A673 (cell line): ENCODE results near the gene AFF2. TPM values are rescaled to one million over a fixed set of nuclear protein-coding genes. Genes with fewer than 3 reads are reported as not detected.

Source experiments
- BruUV-seq: library from RNA; stranded (reverse); fragments of 400-500 nt; replicated peaks from 2 replicates; lab custom pipeline; 2021; lab: Mats Ljungman, UMichigan
- CTCF ChIA-PET: fragments of 300-600 bp; sonication (Branson Sonifier 250); formaldehyde crosslinking; loops from one replicate; lab custom pipeline; 2022; ENCODE audit warnings: antibody characterized with exemption; lab: Charles Lee
- POLR2A ChIA-PET: fragments of 300-600 bp; sonication (Branson Sonifier 250); formaldehyde crosslinking; loops from one replicate; lab custom pipeline; 2022; ENCODE audit warnings: antibody characterized with exemption; ENCODE audit not compliant: low non-redundant PET; lab: Charles Lee
- DNase-seq: peaks from one replicate; pipeline ENCODE4 v3.0.0-alpha.2; 2015; ENCODE audit warnings: low spot score
- H3K27ac ChIP-seq: fragments of 200-600 bp; sonication (generic); 2 replicates; pipeline ENCODE4 v1.5.1; 2016; ENCODE audit warnings: mixed run types, low read depth, mild to moderate bottlenecking, mixed read lengths, antibody characterized with exemption, low read length; ENCODE audit not compliant: poor library complexity, severe bottlenecking
- H3K27me3 ChIP-seq: fragments of 200-600 bp; sonication (generic); replicated peaks from 2 replicates; pipeline ENCODE4 v1.6.1; 2017; ENCODE audit warnings: mixed run types, low read depth, mild to moderate bottlenecking, mixed read lengths, antibody characterized with exemption, low read length; ENCODE audit not compliant: insufficient read depth, poor library complexity
- H3K36me3 ChIP-seq: fragments of 200-600 bp; sonication (generic); 2 replicates; pipeline ENCODE4 v1.6.1; 2016; ENCODE audit warnings: mixed run types, mild to moderate bottlenecking, mixed read lengths, antibody characterized with exemption, low read length; ENCODE audit not compliant: insufficient read depth, poor library complexity, severe bottlenecking
- H3K4me1 ChIP-seq: fragments of 200-600 bp; sonication (generic); 2 replicates; pipeline ENCODE4 v1.6.1; 2017; ENCODE audit warnings: mixed run types, mild to moderate bottlenecking, mixed read lengths, antibody characterized with exemption, low read length; ENCODE audit not compliant: insufficient read depth, poor library complexity, severe bottlenecking
- H3K4me3 ChIP-seq: fragments of 200-600 bp; sonication (generic); 2 replicates; pipeline ENCODE4 v1.5.1; 2016; ENCODE audit warnings: low read depth, mixed run types, mild to moderate bottlenecking, mixed read lengths, low read length; ENCODE audit not compliant: poor library complexity, severe bottlenecking
- H3K9me3 ChIP-seq: fragments of 200-600 bp; sonication (generic); 2 replicates; pipeline ENCODE4 v1.6.1; 2016; ENCODE audit warnings: mixed run types, low read depth, mild to moderate bottlenecking, mixed read lengths, antibody characterized with exemption, low read length; ENCODE audit not compliant: poor library complexity, severe bottlenecking
- CTCF ChIP-seq: fragments of 300-800, 200-600 bp; sonication (generic); conservative IDR thresholded peaks from 2 replicates; pipeline ENCODE4 v1.5.1; 2017; ENCODE audit warnings: low read depth, mild to moderate bottlenecking, antibody characterized with exemption, low read length, moderate library complexity, mixed read lengths
- EZH2 ChIP-seq: fragments of 200-600 bp; sonication (generic); IDR thresholded peaks from 2 replicates; pipeline ENCODE4 v1.6.1; 2017; ENCODE audit warnings: borderline replicate concordance, low read depth, mild to moderate bottlenecking, mixed read lengths, antibody characterized with exemption, low read length; ENCODE audit not compliant: poor library complexity, severe bottlenecking
- intact Hi-C: fragments of 100-400 bp; cut with micrococcal nuclease; formaldehyde crosslinking; loops from one replicate; pipeline ENCODE4 v1.10.0; 2022; ENCODE audit not compliant: unreplicated experiment
- total RNA-seq: library from RNA; stranded (reverse); gene quantifications from 2 replicates; pipeline ENCODE4 v1.2.3, GENCODE V29; 2021

Gene AFF2
- total RNA-seq, 1 experiment from 2014 or later: not detected

GRCh38 chrX:148784137-148784536 lies 283.7 kb downstream of the AFF2 start:
- DNase-seq: no peak
- ChIA-PET POLR2A (no interaction called here), CTCF (no interaction called here)
- H3K27ac ChIP-seq: no peak overlapping the region
- intact Hi-C loops: no loop called here
- no peak overlapping the region for H3K4me3 ChIP-seq
- H3K27me3 ChIP-seq: no peaks in the 10 kb centered on the region
- BruUV-seq: no TSS peak
- H3K36me3 ChIP-seq: no peaks in the 10 kb centered on the region
- no peaks in the 10 kb centered on the region for H3K9me3 ChIP-seq
- no peaks in the 10 kb centered on the region for H3K4me1 ChIP-seq
- no peak for TF ChIP-seq EZH2
- no peak for TF ChIP-seq CTCF

GRCh38 chrX:148784856-148785255 lies 284.4 kb downstream of the AFF2 start:
- no TSS peak for BruUV-seq
- POLR2A ChIA-PET: no interaction called here

DNA sequence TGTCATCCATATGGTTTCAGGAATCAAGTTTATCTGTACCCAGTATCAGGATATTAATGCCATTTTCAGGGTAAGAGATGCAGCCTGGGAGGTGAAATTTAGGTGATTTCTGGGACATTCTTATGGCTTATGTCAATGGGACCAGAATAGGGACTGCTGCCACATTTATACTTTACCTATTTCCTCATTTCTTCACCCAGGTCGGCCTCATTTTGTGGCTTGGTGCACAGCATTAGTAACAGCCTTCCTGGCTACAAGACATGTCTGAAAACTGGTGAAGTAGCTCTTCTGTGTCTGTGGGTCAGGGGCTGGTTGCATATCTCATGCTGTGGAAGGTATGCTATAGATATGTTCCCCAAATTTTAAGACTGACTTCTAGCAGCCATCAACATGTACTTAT lies 284.8 kb downstream of the AFF2 start:
- no peak overlapping the region for H3K4me3 ChIP-seq
- H3K4me1 ChIP-seq: no peaks in the 10 kb centered on the region
- H3K36me3 ChIP-seq: no peaks in the 10 kb centered on the region
- intact Hi-C loops: no loop called here
- no TSS peak for BruUV-seq
- POLR2A ChIA-PET: no interaction called here
- no peaks in the 10 kb centered on the region for H3K9me3 ChIP-seq
- TF ChIP-seq CTCF: no peak
- TF ChIP-seq EZH2: no peak
- CTCF ChIA-PET: no interaction called here
- H3K27ac ChIP-seq: no peak overlapping the region
- no peak for DNase-seq
- H3K27me3 ChIP-seq: no peaks in the 10 kb centered on the region

More at GRCh38 chrX:148784856-148785255, 284.4 kb downstream of the AFF2 start:
- intact Hi-C loops: no loop called here
- DNase-seq: no peak
- no peaks in the 10 kb centered on the region for H3K9me3 ChIP-seq
- H3K36me3 ChIP-seq: no peaks in the 10 kb centered on the region
- CTCF ChIA-PET: no interaction called here
- no peak for TF ChIP-seq EZH2
- TF ChIP-seq CTCF: no peak
- H3K4me3 ChIP-seq: no peak overlapping the region
- no peak overlapping the region for H3K27ac ChIP-seq
- H3K4me1 ChIP-seq: no peaks in the 10 kb centered on the region
- no peaks in the 10 kb centered on the region for H3K27me3 ChIP-seq
